ENCODE data around the gene PCSK7.

GRCh38 chr11:117273550-117274289 is 41.8 kb upstream of the PCSK7 start:
- TF ChIP-seq CTCF (IDR thresholded peaks at IDR 0.05) (no peak), POLR2A (IDR thresholded peaks at IDR 0.05) (no peak)

All from prostate gland (tissue), 2 donors.